GM18858 (cell line): ENCODE data around the gene RSPRY1.
A peak's percentile ranks its signal among the peaks of the same experiment; 100 is the strongest.

Experiments
- ATAC-seq: cut with Tn5 transposase; IDR thresholded peaks from one replicate; pipeline ENCODE4 v1.9.1; 2021; ENCODE audit not compliant: unreplicated experiment

Gene RSPRY1

DNA sequence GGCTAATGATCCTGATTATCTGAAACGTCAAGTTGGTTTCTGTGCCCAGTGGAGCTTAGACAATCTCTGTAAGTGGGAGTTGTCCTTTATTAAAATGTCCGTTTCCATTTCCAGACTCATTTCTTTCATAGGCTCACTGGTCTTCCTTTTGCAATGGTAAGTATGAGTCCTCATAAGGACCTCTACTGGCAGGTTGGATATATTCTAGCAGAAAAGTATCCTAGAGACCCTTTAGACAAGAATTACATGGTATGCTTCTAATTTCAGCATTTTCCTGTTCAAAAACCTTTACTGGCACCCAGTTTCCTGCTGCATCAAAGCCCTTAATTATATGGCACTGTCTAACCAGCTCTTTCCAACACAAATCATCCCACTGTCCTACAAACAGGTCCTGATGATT lies 30.8 kb downstream of the RSPRY1 start:
- ATAC-seq: no peak

DNA sequence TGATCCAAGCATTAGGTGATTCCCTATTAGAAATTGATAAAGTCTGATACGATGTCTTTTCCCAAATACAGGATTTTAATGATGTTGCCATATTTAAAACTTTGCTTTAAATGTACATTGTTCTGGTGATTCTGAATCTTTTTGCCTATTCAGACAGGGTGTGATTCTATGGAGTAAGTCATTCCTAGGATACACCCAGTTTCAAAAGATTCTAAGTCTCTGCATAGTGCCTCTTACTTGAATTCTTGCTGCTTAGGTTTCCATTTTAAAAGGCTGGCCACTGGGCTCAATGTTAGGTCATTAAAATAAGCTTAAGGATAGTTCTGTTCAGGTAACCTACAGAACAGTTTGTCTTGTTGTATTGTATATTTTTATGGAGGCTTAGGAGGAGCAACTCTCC lies 36.9 kb downstream of the RSPRY1 start:
- no peak for ATAC-seq

DNA sequence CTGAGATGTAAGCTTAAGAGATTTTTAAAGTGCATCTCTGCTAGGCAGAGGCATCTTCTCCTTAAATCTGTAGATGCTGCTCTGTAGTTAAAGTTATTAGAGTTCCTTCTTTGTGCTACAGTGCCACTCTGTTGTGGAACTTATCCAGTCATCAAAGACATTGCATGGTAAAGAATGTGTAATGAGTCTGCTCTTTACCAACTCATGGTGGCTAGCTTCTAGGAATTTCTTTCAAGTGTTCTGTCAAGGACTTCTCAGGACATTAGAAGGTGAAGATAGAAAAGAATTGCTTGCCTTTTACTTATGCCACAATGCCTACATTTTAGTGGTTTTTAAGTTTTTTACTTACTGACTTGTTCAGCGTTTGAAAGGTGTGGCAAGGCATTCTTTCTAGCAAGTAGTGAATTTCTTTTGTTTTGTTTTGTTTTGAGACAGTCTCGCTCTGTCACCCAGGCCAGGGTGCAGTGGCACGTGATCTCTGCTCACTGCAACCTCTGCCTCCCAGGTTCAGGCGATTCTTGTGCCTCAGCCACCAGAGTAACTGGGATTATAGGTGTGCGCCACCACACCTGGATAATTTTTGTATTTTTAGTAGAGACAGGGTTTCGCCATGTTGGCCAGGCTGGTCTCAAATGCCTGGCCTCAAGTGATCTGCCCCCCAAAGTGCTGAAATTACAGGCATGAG lies 38.7 kb downstream of the RSPRY1 start:
- no peak for ATAC-seq

DNA sequence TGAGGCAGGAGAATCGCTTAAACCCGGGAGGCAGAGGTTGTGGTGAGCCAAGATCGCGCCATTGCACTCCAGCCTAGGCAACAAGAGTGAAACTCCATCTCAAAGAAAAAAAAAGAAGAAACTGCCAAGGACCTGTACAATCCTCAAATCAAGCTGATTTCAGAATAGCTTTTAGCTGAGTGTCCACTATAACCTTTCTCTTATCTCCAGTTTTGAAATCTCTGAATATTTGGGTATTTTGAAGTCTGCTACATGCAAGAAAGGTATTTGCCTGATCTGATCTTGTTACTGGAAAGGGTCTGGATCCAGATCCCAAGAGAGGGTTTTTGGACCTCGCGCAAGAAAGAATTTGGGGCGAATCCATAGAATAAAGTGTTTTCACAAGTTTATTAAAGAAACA lies 39.8 kb downstream of the RSPRY1 start:
- ATAC-seq: no peak

DNA sequence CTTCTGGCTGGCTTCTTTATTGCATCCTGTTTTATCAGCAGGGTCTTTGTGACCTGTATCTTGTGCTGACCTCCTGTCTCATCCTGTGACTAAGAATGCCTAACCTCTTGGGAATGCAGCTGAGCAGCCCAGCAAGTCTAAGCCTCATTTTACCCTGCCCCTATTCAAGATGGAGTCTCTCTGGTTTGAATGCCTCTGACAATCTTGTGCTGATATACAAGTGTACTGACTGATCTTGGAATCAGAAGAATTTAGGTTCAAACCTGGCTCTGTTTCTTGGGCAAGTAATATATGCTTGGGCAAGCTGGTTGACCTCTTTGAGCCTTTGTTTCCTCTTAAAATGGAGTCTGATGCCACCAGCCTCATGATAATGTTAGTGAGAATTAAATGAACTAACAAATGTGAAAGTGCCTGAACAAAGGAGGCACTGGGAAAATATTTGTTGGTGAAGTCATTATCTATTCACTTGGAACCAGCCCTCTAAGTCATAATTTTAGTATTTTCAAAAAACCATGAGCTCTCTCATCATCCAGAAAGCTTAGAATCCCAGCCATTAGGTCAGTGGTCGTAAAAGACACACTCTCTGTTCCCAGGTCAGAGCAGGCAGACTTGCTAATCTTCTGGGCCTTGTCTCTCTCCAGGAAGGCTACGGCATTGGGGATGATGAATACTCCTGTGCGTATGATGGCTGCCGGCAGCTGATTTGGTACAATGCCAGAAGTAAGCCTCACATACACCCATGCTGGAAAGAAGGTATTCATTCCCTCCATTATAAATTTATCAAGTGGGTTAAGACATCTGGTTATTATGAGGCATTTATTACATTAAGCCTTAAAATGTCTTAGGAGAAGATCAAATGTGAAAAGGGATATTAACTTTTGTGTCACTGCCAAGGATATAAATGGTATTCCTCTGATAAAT lies 40.8 kb downstream of the RSPRY1 start:
- no peak for ATAC-seq

DNA sequence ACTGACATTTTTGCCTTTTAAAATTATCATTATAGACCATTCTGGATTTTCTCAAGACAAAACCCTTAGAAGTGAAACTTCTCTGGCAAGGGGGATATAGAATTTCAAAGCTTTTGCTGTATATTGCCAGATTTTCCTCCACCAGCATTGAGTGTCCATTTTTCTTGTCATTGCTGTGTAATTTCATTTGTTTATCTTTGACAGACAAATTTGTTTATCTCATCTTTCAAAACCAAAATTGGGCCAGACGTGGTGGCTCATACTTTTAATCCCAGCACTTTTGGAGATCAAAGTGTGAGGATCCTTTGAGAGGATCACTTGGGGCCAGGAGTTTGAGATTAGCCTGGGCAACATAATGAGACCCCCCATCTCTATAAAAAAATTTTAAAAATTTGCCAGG lies 43.0 kb downstream of the RSPRY1 start:
- no peak for ATAC-seq

DNA sequence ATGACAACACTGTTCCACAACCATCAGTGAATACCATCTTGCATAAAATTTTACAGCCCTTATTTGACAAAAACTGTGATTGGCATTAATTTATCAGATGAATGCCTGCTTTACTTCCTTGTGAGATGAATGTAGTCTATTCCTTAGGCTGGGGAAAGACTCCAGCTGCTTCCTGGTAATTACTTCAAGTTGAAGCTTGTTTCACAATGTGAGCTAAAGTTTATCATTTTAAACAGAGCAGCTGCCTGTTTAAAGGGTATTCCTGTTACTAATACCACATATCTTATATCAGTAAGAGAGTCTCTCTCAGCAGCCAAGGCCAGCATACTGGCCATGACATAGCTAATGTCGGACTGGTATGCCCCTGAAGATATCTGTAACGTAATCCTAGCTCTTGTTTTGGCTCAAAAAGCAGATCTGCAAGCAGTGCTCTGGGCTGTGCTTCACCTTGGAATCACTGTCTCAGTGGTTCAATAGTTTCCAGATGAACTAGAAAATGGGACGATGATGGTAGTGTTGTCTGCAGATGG lies 45.8 kb downstream of the RSPRY1 start:
- ATAC-seq: no peak

DNA sequence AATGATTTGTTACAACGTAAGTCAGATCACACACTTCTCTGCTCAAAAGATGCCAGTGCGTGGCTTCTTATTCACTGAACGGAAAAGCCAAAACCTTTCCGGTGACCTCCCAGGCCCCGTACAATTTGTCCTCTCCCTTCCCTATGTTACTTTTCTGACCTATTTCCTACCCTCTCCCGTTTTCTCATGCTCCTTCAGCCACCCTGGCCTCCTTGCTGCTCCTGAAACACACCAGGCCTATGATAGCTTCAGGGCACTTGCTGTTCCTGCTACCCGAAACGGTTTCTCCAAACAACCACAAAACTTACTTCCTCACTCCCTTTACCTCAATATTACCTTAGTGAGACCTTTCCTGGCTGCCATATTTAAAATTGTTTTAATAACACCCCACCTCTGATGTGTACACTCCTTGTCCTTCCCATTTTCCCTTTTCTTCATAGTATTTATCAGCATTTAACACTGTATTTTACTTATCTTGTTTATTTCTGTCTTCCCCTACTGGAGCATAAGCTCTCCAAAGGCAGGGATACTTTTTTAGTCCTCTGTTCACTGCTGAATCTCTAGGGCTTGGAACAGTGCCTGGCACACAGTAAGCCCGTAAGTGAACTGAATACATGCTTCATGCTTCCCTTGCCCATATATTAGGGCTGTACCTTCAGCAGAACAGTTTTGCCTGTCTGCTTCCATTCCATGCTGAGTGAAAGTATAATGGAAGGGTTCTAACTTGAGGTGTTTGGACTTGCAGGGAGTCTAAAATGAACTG lies 48.0 kb downstream of the RSPRY1 start:
- no peak for ATAC-seq

DNA sequence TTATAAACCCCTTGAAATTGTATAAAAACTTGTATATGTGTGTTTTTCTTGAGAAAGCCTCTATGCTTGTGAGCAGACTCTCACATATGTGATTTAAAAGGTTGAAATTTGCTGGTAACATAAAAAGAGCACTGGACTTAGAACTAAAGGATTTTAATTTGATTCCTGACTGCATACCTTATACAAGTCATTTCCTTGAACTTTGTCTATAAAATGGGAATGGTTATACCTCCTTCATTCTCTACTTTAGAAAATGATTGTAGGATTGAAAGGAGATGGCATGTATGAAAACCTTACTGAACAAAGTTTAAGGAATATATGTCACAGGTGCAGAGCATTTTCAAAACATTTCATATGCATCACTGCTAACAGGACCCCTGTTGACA lies 48.6 kb downstream of the RSPRY1 start:
- no peak for ATAC-seq

DNA sequence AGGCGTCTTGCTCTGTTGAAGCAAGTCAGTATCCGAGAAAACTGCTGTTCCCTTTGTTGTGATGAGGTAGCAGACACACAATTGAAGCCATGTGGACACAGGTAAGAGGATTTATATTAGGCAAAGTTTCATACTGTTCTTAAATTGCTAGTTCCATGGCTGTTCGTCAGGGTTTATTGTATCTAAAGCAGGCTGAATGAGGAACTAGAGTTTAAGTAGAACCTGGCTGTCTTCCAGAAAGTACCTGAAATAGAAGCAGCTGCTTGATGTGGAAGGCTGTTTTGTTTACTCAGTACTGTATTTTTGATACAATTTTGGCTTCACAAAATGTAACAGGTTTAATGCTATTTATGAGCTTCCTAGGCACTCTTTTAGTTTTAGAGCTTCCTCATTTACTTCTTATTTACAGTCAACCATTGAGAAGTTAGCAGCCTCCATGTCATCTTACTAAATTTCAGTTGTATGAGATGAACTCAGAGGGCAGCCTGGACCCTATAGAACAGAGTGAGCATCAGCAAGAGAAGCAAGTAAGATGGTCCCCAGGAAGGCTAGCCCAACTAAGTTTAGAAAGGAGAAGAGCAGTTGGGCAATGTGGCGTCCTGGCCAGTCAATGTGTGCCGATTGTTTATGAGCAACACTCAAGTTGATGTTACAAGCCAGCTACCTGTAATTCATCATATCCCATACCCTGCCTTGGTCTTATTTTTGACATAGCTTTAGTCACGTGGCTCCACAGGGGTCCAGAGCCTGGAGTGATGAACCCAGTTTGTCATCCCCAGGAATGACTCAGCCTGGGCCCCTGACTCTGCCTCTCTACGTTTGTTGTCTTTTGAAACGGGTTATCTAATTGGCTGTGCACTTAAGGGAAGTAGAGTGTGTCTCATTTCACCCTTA lies 49.2 kb downstream of the RSPRY1 start:
- ATAC-seq: peak; percentile 43

DNA sequence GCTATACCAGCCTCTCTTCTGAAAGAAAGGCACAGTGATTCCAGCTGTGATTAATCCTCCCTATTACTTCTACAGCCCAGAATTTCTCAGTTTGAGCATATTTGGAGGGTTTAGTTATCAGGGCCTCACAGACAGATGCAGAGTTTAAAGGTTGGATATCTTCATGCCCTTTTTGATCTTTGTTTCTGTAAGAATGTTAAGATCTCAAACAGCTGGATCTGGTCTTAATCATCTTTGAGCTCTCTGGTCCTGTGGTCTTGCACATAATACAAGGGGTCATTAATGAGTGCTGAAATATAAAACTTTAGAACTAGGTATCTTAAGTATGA lies 49.9 kb downstream of the RSPRY1 start:
- ATAC-seq: no peak

DNA sequence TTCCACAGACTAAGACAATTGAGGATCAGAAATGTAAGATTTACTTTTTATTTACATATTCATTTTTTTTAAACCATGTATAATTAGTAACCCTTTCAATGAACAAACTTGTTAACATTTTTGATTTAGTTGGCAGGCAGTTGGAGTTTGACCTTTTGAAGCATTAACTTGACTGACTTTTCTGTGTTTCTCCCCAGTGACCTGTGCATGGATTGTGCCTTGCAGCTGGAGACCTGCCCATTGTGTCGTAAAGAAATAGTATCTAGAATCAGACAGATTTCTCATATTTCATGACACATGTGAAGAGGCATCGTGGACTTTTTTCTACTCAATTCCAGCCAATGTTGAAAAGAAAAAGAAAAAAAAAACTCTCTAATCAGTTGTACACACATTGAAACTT lies 52.6 kb downstream of the RSPRY1 start:
- no peak for ATAC-seq

DNA sequence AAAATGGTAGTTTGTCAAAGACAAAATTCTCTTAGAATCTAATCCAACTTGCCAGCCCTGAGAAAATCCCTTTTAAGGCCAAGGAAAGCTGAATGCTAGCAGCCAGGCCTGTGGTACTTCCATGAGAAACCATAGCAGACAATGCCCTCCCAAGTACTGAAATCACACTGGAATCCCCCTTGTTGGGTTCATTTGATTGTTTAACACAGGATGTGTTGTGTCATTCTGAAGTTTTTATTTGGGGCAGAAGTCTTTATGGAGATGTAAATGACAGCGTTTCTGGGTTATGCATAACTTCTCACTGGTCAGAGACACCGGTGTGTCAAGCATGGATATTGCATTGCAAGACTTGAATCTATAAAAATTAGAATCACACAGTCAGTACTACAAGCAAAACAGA lies 53.0 kb downstream of the RSPRY1 start:
- no peak for ATAC-seq

DNA sequence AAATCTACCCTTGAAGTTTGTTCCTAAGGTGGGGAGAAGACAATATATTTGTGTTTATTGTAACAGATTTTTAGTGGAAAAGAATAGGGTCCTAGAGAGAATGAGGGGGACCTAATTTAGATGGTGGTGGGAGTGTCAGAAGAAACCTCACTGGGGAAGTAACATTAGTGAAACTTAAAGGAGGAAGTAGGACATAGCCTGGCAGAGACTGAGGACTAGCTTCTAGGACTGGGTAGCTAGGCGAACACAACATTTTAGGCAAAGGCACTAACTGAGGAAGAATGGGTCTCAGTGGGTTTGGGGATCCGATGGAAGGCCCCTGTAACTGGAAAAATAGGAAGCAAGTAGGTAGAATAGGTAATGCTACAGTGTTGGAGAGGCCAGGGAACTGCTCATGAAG lies 54.7 kb downstream of the RSPRY1 start:
- ATAC-seq: no peak

DNA sequence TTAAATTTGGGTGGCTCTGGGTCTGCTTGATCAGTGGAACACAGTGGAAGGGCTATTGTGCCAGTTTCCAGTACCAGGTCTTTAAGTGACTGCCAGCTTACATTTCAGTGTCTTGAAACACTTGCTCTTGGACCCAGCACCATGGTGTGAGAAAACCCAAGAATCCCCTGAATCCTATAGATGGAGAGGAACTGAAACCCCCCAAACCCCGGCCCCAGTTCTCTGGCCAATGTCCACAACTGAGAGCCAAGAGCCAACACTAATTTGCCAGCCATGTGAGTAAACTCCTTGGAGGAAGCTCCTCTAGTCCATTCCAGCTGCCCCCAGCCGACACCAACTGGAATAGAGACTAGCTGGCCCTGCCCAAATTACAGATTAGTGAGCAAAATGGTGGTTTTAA lies 56.5 kb downstream of the RSPRY1 start:
- ATAC-seq: no peak

DNA sequence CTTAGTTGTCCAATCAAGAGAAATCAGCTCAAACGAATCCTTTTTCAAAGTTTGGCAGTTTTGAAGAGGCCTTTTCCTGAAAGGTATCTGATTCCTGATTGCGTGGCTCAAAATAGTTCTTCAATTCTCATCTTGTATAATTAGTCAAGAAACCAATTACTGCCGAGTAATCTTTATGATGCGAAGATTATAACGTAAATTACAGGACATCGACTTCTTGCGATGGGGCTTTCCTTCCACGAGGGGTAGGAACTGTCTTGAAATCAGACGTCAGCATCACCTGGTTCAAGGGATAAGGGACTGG lies 58.3 kb downstream of the RSPRY1 start:
- ATAC-seq: no peak

DNA sequence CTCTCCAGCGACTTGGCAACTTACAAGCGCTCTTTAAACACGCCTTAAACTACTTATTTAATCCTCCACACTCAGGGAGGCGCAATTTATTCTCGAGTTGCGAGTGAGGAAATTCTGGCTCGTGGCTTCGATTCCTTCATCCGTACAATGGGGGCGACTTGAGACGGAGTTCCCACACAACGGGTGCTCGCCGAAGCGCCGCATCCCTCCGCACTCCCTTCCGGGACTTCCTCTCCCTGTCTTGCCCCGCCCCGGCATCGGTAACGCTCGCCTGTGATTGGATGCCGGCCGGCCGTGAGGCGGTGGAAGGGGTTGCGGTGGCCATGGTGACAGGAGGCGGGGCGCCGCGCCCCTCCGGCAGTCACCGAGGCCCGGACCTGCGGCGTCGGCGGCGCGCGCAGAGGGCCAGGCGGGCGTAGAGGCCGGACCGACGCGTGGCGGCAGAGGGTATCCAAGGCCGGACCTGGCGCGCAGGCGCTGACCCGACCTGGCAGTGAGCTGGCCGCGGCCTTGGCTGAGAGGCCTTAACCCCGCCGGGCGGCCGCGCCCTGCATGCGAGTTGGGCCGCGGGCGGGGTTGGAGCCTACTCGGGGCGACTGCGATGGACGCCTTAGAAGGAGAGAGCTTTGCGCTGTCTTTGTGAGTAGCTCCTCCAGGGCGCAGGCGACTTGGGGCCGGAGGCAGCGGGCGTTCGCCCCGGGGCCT lies 58.8 kb downstream of the RSPRY1 start, which contains the start of gene ARL2BP:
ARL2BP (plus strand) TSS at position 493 of the 705 bp plus-strand sequence; CDS start at position 602, 109 bp downstream.
- peak; percentile 86 for ATAC-seq

DNA sequence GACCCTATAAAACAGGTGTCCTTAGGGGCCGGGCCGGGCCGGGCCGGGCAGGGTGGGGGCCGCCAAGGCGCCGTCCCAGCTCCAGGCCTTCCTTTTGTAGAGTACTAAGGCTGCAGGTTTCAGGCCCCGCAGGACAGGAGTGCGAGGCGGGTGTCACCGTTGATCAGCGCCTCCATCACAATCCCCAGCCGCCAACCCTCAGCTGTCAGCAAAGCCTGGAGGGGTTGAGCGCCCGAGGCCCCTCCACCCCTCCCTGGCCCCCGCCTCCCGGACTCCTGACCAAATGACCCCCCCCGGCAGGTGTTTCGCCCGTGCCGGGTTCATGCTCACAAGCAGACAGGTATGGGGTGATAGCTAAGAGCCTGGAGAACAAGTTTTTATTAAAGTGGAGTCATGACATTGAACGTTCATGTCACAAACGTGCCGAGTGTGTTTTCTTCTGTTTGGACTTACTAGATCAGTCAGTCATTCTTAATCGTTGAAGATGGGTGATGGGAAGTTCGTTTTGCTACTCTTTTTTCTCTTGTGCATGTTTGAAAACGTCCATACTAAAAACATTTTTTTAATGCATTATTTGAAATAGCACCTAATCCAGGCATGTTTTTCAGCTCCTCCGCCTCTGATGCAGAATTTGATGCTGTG lies 59.5 kb downstream of the RSPRY1 start:
- no peak for ATAC-seq

DNA sequence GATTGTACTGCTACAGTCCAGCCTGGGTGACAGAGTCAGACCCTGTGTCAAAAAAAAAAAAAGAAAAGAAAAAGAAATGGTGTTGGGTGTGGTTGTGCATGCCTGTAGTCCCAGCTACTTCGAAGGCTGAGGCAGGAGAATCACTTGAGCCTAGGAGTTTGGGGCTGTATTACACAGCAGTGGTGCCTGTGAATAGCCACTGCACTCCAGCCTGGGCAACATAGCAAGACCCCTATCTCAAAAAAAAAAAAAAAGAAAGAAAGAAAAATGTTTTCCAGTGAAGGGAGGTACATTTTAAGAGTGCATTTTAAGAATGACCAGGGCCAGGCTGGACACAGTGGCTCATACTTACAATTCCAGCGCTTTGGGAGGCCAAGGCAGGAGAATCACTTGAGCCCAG lies 65.2 kb downstream of the RSPRY1 start:
- ATAC-seq: no peak
